ENCODE measurements around the gene EXD3.

The EXD3 gene

DNA sequence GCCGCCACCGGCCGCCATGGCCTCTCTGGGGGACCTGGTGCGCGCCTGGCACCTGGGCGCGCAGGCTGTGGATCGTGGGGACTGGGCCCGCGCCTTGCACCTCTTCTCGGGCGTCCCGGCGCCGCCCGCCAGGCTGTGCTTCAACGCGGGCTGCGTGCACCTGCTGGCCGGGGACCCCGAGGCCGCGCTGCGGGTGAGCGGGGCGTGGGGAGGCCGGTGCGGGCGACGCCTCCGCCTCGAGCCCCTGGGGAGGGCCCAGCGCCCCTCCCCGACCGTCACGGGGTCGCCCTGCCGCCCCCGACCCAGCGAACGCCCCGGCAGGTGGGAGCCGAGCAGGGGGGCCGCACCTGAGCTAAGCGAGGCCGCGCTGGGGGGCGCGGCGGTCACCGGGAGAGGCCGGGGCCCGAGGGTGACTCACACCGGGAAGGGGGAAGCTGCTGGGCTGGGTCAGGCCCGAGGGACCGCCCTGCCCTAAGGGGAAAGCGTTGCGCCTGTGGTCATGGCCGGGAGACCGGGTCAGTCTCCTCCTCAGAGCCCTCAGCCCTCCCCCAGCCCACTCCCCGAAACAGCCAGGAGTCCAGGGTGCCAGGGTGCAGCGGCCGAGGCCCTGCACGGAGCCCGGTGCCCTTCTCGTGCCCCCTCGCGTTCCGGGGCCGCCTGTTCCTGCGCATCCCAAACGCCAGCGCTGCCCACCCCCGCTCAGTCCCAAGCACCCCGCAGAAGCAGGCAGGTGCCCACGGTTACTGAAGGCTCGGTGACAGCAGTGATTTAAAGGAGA, 741 bp upstream of the EXD3 start:
- no peaks in the 10 kb centered on the region for H3K27me3 ChIP-seq (ENCODE audit: insufficient read depth, poor library complexity, severe bottlenecking)
- H3K4me3 ChIP-seq (replicated peaks; ENCODE audit: insufficient read depth, low read length) = peak overlapping the region; percentile 51
- TF ChIP-seq GABPA (IDR thresholded peaks at IDR 0.05; ENCODE audit: low read depth) (no peak), SPI1 (IDR thresholded peaks at IDR 0.05; ENCODE audit: borderline replicate concordance, low read depth) (no peak), POLR2AphosphoS5 (IDR thresholded peaks at IDR 0.05; ENCODE audit: low read depth) (no peak; the same call in 1 of the 2 replicates)
- TF ChIP-seq, protein P1, sequence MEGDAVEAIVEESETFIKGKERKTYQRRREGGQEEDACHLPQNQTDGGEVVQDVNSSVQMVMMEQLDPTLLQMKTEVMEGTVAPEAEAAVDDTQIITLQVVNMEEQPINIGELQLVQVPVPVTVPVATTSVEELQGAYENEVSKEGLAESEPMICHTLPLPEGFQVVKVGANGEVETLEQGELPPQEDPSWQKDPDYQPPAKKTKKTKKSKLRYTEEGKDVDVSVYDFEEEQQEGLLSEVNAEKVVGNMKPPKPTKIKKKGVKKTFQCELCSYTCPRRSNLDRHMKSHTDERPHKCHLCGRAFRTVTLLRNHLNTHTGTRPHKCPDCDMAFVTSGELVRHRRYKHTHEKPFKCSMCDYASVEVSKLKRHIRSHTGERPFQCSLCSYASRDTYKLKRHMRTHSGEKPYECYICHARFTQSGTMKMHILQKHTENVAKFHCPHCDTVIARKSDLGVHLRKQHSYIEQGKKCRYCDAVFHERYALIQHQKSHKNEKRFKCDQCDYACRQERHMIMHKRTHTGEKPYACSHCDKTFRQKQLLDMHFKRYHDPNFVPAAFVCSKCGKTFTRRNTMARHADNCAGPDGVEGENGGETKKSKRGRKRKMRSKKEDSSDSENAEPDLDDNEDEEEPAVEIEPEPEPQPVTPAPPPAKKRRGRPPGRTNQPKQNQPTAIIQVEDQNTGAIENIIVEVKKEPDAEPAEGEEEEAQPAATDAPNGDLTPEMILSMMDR (IDR thresholded peaks at IDR 0.05; ENCODE audit: insufficient read depth, low read length) = no peak
- TF ChIP-seq, protein P2, sequence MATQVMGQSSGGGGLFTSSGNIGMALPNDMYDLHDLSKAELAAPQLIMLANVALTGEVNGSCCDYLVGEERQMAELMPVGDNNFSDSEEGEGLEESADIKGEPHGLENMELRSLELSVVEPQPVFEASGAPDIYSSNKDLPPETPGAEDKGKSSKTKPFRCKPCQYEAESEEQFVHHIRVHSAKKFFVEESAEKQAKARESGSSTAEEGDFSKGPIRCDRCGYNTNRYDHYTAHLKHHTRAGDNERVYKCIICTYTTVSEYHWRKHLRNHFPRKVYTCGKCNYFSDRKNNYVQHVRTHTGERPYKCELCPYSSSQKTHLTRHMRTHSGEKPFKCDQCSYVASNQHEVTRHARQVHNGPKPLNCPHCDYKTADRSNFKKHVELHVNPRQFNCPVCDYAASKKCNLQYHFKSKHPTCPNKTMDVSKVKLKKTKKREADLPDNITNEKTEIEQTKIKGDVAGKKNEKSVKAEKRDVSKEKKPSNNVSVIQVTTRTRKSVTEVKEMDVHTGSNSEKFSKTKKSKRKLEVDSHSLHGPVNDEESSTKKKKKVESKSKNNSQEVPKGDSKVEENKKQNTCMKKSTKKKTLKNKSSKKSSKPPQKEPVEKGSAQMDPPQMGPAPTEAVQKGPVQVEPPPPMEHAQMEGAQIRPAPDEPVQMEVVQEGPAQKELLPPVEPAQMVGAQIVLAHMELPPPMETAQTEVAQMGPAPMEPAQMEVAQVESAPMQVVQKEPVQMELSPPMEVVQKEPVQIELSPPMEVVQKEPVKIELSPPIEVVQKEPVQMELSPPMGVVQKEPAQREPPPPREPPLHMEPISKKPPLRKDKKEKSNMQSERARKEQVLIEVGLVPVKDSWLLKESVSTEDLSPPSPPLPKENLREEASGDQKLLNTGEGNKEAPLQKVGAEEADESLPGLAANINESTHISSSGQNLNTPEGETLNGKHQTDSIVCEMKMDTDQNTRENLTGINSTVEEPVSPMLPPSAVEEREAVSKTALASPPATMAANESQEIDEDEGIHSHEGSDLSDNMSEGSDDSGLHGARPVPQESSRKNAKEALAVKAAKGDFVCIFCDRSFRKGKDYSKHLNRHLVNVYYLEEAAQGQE (IDR thresholded peaks at IDR 0.05; ENCODE audit: insufficient replicate concordance, low read depth) = no peak
- H3K27ac ChIP-seq (replicated peaks) = peak overlapping the region; percentile 4; the same call in 1 of the 2 replicates
- DNase-seq (ENCODE audit: low read depth in 1 of 2, low spot score in 1 of 2) = peak; percentile 36 to 49

DNA sequence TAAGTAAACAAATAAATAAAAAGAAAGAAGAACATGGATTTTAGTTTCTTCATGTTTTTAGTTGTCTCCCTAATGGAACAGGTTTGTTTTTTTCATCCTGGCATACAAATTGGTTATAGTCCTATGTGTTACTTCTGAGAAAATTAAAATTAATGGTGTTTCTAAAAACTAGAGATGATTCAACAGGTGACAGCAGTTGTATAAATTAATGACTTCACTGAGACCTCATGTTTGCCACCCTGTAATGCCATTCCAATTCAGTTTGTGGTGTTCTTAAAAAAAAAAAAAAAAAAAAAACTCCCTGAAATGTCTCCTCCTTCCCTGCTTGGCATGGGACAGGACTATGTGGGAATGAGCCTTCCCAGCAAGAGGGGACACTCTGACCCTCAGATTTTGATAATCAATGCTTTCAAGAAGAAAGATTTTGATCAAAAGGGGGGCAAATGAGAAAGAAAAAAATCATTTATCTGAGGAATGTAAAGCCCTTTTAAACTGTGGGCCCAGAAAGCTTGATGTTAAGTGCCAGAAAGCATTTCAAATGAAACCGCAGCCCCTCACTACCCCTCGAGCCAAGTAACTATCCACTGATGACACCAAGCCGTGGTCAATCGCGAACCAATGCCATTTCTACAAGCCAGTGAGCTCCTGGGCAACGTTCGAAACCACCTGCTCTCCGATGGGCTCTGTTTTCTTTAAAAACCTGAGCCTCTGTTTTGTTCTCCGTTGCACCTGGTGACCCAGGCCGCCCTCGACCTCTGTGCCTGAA, 941 bp downstream of the EXD3 start:
- peak overlapping the region; percentile 63 for H3K27ac ChIP-seq (replicated peaks)
- H3K4me3 ChIP-seq (replicated peaks; ENCODE audit: insufficient read depth, low read length) = peak overlapping the region; percentile 85
- TF ChIP-seq, protein P2 (IDR thresholded peaks at IDR 0.05; ENCODE audit: insufficient replicate concordance, low read depth) = no peak
- no peak for TF ChIP-seq POLR2AphosphoS5 (IDR thresholded peaks at IDR 0.05; ENCODE audit: low read depth)
- no peak for TF ChIP-seq GABPA (IDR thresholded peaks at IDR 0.05; ENCODE audit: low read depth)
- TF ChIP-seq SPI1 (IDR thresholded peaks at IDR 0.05; ENCODE audit: borderline replicate concordance, low read depth) = no peak
- TF ChIP-seq, protein P1 (IDR thresholded peaks at IDR 0.05; ENCODE audit: insufficient read depth, low read length) = no peak
- no peak for DNase-seq (ENCODE audit: low read depth in 1 of 2, low spot score in 1 of 2)
- H3K27me3 ChIP-seq (ENCODE audit: insufficient read depth, poor library complexity, severe bottlenecking) = no peaks in the 10 kb centered on the region

DNA sequence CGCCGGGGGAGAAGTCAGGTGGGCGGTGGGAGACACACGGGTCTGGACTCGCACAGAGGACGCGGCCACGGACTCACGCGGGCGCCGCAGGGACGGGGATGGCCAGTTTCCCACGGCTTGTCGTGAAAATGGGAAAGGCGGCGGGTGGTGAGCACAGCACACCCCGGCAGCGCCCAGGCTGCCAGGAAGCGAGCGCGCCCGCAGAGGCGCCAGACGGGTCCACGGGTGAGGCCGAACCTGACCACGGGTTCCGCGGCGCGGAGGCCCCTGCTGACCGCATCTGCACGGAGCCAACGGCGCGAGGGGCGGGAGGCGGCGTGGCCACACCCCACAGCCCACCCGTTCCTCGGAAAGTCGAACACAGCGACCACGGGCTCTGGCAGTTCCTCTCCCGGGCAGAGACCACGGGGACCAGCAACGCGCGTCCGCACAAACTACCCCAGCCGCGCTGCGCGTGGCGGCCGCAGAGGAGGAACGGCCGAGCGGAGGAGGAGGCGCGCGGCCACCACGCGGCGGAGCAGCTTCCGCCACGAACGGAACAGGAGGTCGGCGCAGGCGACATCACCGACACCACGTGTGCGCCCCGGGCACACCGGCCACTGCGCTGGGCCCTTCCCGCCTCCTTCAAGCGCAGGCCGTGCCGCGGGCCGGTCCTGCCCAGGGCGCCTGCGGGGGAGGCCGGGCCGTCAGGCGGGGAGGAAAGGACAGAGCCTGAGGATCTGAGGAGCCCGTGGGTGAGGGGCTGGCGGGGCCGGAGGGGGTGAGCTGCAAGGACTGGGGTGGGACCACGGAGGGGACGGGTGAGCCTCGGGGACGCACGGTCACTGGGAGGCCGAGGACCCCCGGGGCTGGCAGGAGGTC, 5.6 kb downstream of the EXD3 start:
- TF ChIP-seq POLR2AphosphoS5 (IDR thresholded peaks at IDR 0.05; ENCODE audit: low read depth) = no peak
- TF ChIP-seq, protein P1 (IDR thresholded peaks at IDR 0.05; ENCODE audit: insufficient read depth, low read length) = no peak
- TF ChIP-seq GABPA (IDR thresholded peaks at IDR 0.05; ENCODE audit: low read depth) = no peak
- TF ChIP-seq, protein P2 (IDR thresholded peaks at IDR 0.05; ENCODE audit: insufficient replicate concordance, low read depth) = no peak
- no peak for TF ChIP-seq SPI1 (IDR thresholded peaks at IDR 0.05; ENCODE audit: borderline replicate concordance, low read depth)
- Histone ChIP-seq H3K4me3 (replicated peaks; ENCODE audit: insufficient read depth, low read length) (no peak overlapping the region), H3K27ac (replicated peaks) (no peak overlapping the region), H3K27me3 (ENCODE audit: insufficient read depth, poor library complexity, severe bottlenecking) (no peaks in the 10 kb centered on the region)
- DNase-seq (ENCODE audit: low read depth in 1 of 2, low spot score in 1 of 2) = no peak

Measured in HL-60 (cell line).